ENCODE results near the gene AJUBA. TPM values are rescaled to one million over a fixed set of nuclear protein-coding genes. Genes with fewer than 3 reads are reported as not detected.

The AJUBA gene
- total and polyA plus RNA-seq, 2 of the 8 experiments (the other 6 are each of a cell fraction or from before 2014, with no cell fraction given) = 33.1 to 46.0 TPM

DNA sequence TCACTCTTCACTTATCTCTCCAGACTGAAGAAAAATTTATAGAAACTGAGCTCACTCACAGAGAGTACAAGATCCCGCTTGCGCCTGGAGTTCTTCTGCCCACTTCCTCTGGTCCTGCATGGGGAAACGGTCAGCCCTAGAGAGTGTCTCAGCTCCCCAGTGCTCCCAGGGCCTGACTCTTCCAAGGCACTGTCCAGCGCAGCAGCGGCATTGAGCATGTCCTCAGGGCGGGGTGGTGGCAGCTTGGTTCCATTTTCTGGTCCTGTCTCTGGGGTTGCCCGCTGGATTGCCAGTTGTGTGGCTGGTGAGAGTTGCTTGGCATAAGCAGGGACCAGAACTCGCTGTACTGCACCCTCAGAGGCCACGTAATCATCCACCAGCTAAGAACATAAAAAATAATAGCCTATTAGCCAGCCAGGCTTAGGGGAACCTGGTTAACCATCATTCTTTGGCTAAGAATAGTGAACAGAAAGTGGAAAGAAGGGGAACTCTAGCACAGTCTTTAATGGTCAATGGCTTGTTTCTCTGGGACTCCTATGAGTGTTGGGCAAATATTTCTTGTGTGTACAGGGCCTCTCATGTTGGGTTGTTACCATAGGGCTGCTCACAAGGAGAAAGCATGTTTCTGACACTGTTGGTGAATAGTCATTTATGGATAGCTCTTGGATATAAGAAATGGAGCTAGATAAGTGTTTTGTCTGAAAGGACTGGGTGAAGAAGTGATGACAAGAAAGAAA is 13.7 kb upstream of the AJUBA start:
- Histone ChIP-seq H3K14ac (ENCODE audit: insufficient read length) (no peak overlapping the region), H2BK15ac (ENCODE audit: low read length) (no peak overlapping the region), H3K79me2 (ENCODE audit: control insufficient read depth in 1 of 2, insufficient read depth in 2 of 2, low read length in 2 of 2) (no peaks in the 10 kb centered on the region), H3K27ac (ENCODE audit: low read depth, low read length) (no peak overlapping the region), H3K79me1 (ENCODE audit: low read depth, low read length) (no peaks in the 10 kb centered on the region; the same call in 1 of the 2 replicates), H2BK20ac (ENCODE audit: low read length) (no peak overlapping the region), H4K20me1 (replicated peaks in 1 of 2; ENCODE audit: control insufficient read depth in 1 of 2, insufficient read depth in 2 of 2, low read length in 2 of 2) (no peaks in the 10 kb centered on the region), H3K36me3 (ENCODE audit: control insufficient read depth in 2 of 4, insufficient read depth in 4 of 4, low read length in 3 of 4) (no peaks in the 10 kb centered on the region), H2AFZ (ENCODE audit: low read length) (no peak overlapping the region), H3K56ac (replicated peaks; ENCODE audit: insufficient read length, low read depth, low read length) (no peak overlapping the region), H3K27me3 (replicated peaks in 1 of 4; ENCODE audit: control insufficient read depth in 3 of 4, extremely low read depth in 1 of 4, insufficient read depth in 3 of 4, low read length in 3 of 4) (no peaks in the 10 kb centered on the region), H3K18ac (ENCODE audit: extremely low read depth, low read length) (no peak overlapping the region), H2BK12ac (ENCODE audit: low read depth, low read length) (no peak overlapping the region), H3K9me3 (ENCODE audit: insufficient read depth in 2 of 2, low read depth in 1 of 2, low read length in 1 of 2) (no peaks in the 10 kb centered on the region), H3K23ac (ENCODE audit: insufficient read length) (no peak overlapping the region), H3K4me2 (ENCODE audit: insufficient read depth in 1 of 2, low read depth in 2 of 2, low read length in 2 of 2) (no peak overlapping the region), H4K91ac (replicated peaks; ENCODE audit: insufficient read length, low read length) (no peak overlapping the region), H4K8ac (ENCODE audit: extremely low read depth, insufficient read depth, low read length) (no peak overlapping the region), H3K9ac (replicated peaks in 1 of 4; ENCODE audit: extremely low read depth in 1 of 4, low read depth in 3 of 4, low read length in 3 of 4) (no peak overlapping the region), H2BK120ac (replicated peaks; ENCODE audit: low read depth, low read length) (no peak overlapping the region), H4K5ac (ENCODE audit: insufficient read length, low read depth, low read length) (no peak overlapping the region), H3K4me3 (ENCODE audit: extremely low read depth in 1 of 4, insufficient read depth in 2 of 4, low read depth in 3 of 4, low read length in 4 of 4) (no peak overlapping the region), H2BK5ac (ENCODE audit: low read depth, low read length) (no peak overlapping the region), H3K23me2 (ENCODE audit: low read depth, low read length) (no peaks in the 10 kb centered on the region; the same call in 1 of the 2 replicates), H3K4ac (replicated peaks; ENCODE audit: insufficient read length, low read depth, low read length) (no peak overlapping the region), H3K4me1 (replicated peaks in 1 of 4; ENCODE audit: control insufficient read depth in 3 of 4, insufficient read depth in 4 of 4, low read length in 3 of 4) (peaks cover 0 to 5% (median 2%) of the 10 kb centered on the region in 4 experiments; a peak in 2 of 7 replicates), H2AK5ac (ENCODE audit: low read depth, low read length) (no peak overlapping the region)
- DNase-seq (ENCODE audit: low read depth in 1 of 2, low spot score in 2 of 2) (no peak), FAIRE-seq (no peak)
- POLR2A ChIA-PET (ENCODE audit: partially characterized antibody) = interaction anchor here (0.7 to 12.2 kb wide), 10 partner anchors 9 to 62 kb away, joined by 3 to 133 read pairs (median 6); partner anchors contain the start of genes AJUBA, CDH24, HAUS4 and PSMB5
- WGBS, 2 experiments (ENCODE audit: extremely low coverage in 1 of 2, insufficient coverage in 1 of 2, insufficient read length in 1 of 2, insufficient replicate concordance in 2 of 2, low coverage in 1 of 2, low lambda C conversion rate in 2 of 2, missing lambda C conversion rate in 1 of 2) = 95% methylated on average over 9 of the region's 9 CpGs; no CpG with 5 or more reads in 1 of the 2 experiments
- CTCF ChIA-PET (ENCODE audit: partially characterized antibody) = interaction anchor here (0.6 to 23.0 kb wide), 24 partner anchors 11 to 123 kb away, joined by 3 to 785 read pairs (median 5); partner anchors contain the start of genes ACIN1, AJUBA, C14orf119 and CDH24
- TF ChIP-seq NANOG (IDR thresholded peaks at IDR 0.05; ENCODE audit: insufficient read depth, low read depth, low read length, poor library complexity, severe bottlenecking) (no peak), POLR2A (IDR thresholded peaks at IDR 0.05; ENCODE audit: control extremely low read depth in 1 of 2, low read depth in 2 of 2, low read length in 2 of 2) (no peak), KDM4A (IDR thresholded peaks at IDR 0.05; ENCODE audit: low read depth, low read length, severe bottlenecking) (no peak), ASH2L (IDR thresholded peaks at IDR 0.05; ENCODE audit: low read length) (no peak), JUN (IDR thresholded peaks at IDR 0.05; ENCODE audit: low read depth, low read length) (no peak), CTBP2 (IDR thresholded peaks at IDR 0.05; ENCODE audit: borderline replicate concordance, insufficient read depth, insufficient read length, low read length) (no peak), CBX5 (IDR thresholded peaks at IDR 0.05; ENCODE audit: low read depth, low read length) (no peak)
- TF ChIP-seq, protein P1, sequence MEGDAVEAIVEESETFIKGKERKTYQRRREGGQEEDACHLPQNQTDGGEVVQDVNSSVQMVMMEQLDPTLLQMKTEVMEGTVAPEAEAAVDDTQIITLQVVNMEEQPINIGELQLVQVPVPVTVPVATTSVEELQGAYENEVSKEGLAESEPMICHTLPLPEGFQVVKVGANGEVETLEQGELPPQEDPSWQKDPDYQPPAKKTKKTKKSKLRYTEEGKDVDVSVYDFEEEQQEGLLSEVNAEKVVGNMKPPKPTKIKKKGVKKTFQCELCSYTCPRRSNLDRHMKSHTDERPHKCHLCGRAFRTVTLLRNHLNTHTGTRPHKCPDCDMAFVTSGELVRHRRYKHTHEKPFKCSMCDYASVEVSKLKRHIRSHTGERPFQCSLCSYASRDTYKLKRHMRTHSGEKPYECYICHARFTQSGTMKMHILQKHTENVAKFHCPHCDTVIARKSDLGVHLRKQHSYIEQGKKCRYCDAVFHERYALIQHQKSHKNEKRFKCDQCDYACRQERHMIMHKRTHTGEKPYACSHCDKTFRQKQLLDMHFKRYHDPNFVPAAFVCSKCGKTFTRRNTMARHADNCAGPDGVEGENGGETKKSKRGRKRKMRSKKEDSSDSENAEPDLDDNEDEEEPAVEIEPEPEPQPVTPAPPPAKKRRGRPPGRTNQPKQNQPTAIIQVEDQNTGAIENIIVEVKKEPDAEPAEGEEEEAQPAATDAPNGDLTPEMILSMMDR (IDR thresholded peaks at IDR 0.05; ENCODE audit: control extremely low read depth in 1 of 3, insufficient read depth in 1 of 3, low read depth in 1 of 3, low read length in 3 of 3) = no peak
